ENCODE results near the gene TRAF3IP1. TPM values are rescaled to one million over a fixed set of nuclear protein-coding genes. Genes with fewer than 3 reads are reported as not detected.

Gene TRAF3IP1
- total RNA-seq, 4 donors from 2014 or later = 1.1 to 14.1 (median 10.4) TPM

DNA sequence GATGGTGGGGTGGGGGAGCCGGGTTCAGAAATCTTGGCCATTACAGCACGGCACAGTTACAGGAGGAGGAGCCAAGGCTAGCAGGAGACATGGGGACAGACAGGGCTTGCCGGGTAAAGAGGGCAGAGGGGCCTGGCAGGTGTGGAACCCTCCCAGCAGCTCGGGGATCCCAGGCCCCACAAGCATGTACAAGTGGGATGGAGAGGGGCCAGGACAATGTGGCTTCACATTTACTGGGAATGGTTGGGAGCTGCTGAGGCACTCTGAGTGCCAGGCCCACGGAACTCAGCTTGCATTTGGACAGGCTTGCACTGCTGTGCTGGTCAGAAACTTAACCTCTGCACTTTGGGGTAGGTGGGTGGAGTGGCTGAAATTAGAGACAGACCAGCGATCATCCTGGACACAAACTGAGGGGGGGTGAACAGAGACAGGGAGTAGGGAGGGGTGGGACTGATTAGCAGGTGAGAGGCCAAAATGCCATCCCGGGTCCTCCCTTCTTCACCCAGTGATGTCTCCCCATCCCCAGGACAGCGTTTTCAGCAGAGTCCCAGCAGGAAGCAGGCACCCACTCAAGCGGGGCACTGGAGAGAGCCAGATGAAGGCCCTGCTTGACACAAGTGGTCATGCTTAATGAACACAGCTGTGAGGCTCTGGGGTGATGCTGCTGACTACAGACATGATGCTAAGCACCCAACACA is 41.5 kb upstream of the TRAF3IP1 start:
- WGBS, 2 donors (ENCODE audit: low coverage in 1 of 2) = 67 to 76% methylated on average over 1 to 9 of the region's 9 CpGs
- no peak for DNase-seq
- H3K27me3 ChIP-seq = no peaks in the 10 kb centered on the region
- peaks cover under 1 to 59% (median 29%) of the 10 kb centered on the region in 4 donors for H3K4me1 ChIP-seq
- intact Hi-C loops (cut with DNase I; ENCODE audit: low total_unique reads) = no loop called here
- H3K9me3 ChIP-seq = no peaks in the 10 kb centered on the region
- H3K27ac ChIP-seq = no peak overlapping the region
- peaks cover 0 to 20% (median 9%) of the 10 kb centered on the region in 4 donors for H3K36me3 ChIP-seq
- TF ChIP-seq, protein P1, sequence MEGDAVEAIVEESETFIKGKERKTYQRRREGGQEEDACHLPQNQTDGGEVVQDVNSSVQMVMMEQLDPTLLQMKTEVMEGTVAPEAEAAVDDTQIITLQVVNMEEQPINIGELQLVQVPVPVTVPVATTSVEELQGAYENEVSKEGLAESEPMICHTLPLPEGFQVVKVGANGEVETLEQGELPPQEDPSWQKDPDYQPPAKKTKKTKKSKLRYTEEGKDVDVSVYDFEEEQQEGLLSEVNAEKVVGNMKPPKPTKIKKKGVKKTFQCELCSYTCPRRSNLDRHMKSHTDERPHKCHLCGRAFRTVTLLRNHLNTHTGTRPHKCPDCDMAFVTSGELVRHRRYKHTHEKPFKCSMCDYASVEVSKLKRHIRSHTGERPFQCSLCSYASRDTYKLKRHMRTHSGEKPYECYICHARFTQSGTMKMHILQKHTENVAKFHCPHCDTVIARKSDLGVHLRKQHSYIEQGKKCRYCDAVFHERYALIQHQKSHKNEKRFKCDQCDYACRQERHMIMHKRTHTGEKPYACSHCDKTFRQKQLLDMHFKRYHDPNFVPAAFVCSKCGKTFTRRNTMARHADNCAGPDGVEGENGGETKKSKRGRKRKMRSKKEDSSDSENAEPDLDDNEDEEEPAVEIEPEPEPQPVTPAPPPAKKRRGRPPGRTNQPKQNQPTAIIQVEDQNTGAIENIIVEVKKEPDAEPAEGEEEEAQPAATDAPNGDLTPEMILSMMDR (IDR thresholded peaks at IDR 0.05) = no peak
- TF ChIP-seq POLR2AphosphoS5 (IDR thresholded peaks at IDR 0.05) = no peak
- no peak overlapping the region for H3K4me3 ChIP-seq
- in situ Hi-C loops (cut with MboI; ENCODE audit: low pct_ligation_motif_present in 1 of 4, low pct_unique_long_range_greater_than_20kb in 1 of 4, low sequenced_read_pairs in 3 of 4) = no loop called here

DNA sequence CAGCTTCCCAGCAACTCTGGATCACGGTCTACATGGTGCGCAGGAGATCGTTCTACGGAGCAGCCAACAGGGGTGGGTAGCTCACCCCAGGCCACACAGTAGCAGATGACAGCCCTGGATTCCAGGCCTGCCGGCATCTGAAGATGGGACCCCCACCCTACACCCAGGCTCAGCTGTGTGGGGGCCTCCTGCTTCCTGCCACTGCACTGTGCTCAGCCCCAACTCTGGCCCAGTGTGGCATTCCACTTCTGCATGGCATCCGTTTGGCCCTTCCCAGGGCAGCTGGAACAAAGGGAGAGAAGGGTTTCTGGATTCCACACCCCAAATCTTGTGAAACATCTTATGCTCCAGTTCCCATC is 41.0 kb upstream of the TRAF3IP1 start:
- intact Hi-C loops (cut with DNase I; ENCODE audit: low total_unique reads) (no loop called here), in situ Hi-C loops (cut with MboI; ENCODE audit: low pct_ligation_motif_present in 1 of 4, low pct_unique_long_range_greater_than_20kb in 1 of 4, low sequenced_read_pairs in 3 of 4) (no loop called here)
- Histone ChIP-seq H3K4me3 (no peak overlapping the region), H3K9me3 (no peaks in the 10 kb centered on the region), H3K36me3 (peaks cover 0 to 20% (median 9%) of the 10 kb centered on the region in 4 donors), H3K27ac (no peak overlapping the region), H3K27me3 (no peaks in the 10 kb centered on the region), H3K4me1 (peaks cover 4 to 59% (median 31%) of the 10 kb centered on the region in 4 donors)
- TF ChIP-seq POLR2A (IDR thresholded peaks at IDR 0.05) = no peak
- TF ChIP-seq POLR2AphosphoS5 (IDR thresholded peaks at IDR 0.05) = no peak
- TF ChIP-seq, protein P1 (IDR thresholded peaks at IDR 0.05) = no peak
- TF ChIP-seq EP300 (IDR thresholded peaks at IDR 0.05; ENCODE audit: low read depth) = no peak
- WGBS, 2 donors (ENCODE audit: low coverage in 1 of 2) = 94% methylated on average over 6 of the region's 6 CpGs; no CpG with 5 or more reads in 1 of the 2 donors
- no peak for DNase-seq

DNA sequence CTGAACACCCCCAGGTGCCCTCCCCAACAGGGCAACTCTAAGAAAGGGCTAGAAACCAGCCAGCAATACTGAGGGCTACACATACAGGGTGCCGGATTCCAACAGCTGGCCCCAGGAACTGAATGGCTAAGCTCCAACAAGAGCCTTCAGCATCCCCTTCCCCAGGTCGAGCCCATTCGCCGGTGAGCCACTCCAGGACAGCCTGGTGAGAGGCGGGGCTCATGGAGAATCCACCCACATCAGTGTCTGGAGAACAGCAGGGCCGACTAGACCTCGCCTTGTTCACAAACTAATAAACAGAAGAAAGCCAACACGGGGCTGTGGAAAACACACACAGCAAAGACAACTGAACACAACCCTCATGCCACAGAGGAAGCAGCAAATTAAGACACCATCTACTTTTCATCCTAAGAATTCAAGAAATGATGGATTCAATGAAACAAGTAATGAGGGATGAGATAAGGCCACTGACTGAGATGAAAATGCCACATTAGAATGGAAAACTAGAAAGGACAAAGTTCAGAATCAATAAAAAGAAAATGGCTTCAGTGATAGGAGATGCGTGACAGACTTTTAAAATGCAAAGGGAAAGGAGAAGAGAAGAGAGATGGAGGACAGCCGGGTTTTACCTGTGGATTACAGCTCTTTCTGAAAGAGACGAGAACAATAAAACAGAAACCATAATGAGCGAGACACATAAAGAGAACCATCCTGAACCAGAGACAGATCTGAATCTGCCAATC is 40.1 kb upstream of the TRAF3IP1 start:
- peaks cover 0 to 20% (median 5%) of the 10 kb centered on the region in 4 donors for H3K36me3 ChIP-seq
- TF ChIP-seq POLR2AphosphoS5 (IDR thresholded peaks at IDR 0.05) = peak in 1 of 3 donors; percentile 4
- TF ChIP-seq, protein P1 (IDR thresholded peaks at IDR 0.05) = no peak
- H3K9me3 ChIP-seq = no peaks in the 10 kb centered on the region
- H3K4me3 ChIP-seq = no peak overlapping the region
- no peaks in the 10 kb centered on the region for H3K27me3 ChIP-seq
- peaks cover 13 to 60% (median 32%) of the 10 kb centered on the region in 4 donors for H3K4me1 ChIP-seq
- in situ Hi-C loops (cut with MboI; ENCODE audit: low pct_ligation_motif_present in 1 of 4, low pct_unique_long_range_greater_than_20kb in 1 of 4, low sequenced_read_pairs in 3 of 4) = no loop called here
- WGBS, 2 donors (ENCODE audit: low coverage in 1 of 2) = 66 to 75% methylated on average over 5 to 12 of the region's 12 CpGs
- peak overlapping the region; percentile 44 to 71 (median 56) for H3K27ac ChIP-seq
- peak; percentile 40 for DNase-seq
- intact Hi-C loops (cut with DNase I; ENCODE audit: low total_unique reads) = no loop called here

DNA sequence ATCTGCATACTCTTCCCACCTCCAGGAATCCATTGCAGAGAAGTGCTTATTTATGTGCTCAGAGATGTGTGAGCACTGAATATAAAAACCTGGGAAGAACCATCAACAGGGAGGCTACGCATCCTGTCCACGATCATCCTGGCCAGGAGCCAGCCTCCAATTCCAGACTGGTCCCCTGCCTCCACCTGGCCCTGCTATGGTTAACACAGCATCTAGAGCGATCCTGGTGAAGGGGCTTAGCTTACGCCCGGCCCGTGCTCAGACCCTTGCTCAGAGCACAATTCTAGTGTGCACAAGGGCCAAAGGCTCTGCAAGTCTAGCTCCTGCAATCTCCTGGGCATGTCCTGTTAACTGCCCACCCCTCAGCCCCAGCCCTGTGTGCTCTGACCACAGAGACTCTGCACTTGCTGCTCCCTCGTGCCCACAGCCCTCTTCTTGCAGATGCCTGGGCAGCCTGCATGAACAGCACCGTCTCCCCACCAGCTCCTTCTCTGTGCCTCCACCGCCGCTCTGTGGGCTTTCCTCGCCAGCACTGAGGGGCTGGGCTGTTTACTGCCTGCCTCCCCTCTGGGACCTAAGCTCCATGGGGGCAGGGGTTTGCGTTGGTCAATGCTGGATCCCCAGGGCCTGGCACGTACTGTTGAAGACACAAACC is 38.4 kb upstream of the TRAF3IP1 start:
- H3K4me3 ChIP-seq = no peak overlapping the region
- TF ChIP-seq EP300 (IDR thresholded peaks at IDR 0.05; ENCODE audit: low read depth) (no peak), POLR2A (IDR thresholded peaks at IDR 0.05) (no peak), POLR2AphosphoS5 (IDR thresholded peaks at IDR 0.05) (no peak)
- TF ChIP-seq, protein P1 (IDR thresholded peaks at IDR 0.05) = no peak
- no peaks in the 10 kb centered on the region for H3K27me3 ChIP-seq
- peaks cover 29 to 77% (median 48%) of the 10 kb centered on the region in 4 donors for H3K4me1 ChIP-seq
- DNase-seq = no peak
- WGBS, 2 donors (ENCODE audit: low coverage in 1 of 2) = 88% methylated on average over 13 of the region's 13 CpGs; no CpG with 5 or more reads in 1 of the 2 donors
- in situ Hi-C loops (cut with MboI; ENCODE audit: low pct_ligation_motif_present in 1 of 4, low pct_unique_long_range_greater_than_20kb in 1 of 4, low sequenced_read_pairs in 3 of 4) (no loop called here), intact Hi-C loops (cut with DNase I; ENCODE audit: low total_unique reads) (no loop called here)
- H3K9me3 ChIP-seq = no peaks in the 10 kb centered on the region
- peak overlapping the region in 1 of 4 donors; percentile 31 for H3K27ac ChIP-seq
- H3K36me3 ChIP-seq = peaks cover 0 to 5% (median 0%) of the 10 kb centered on the region in 4 donors
